SK-N-SH (cell line): ENCODE data around the gene RAVER2.

Experiments used
- CTCF ChIP-seq: fragments of 200-600 bp; sonication (generic); IDR thresholded peaks from 2 replicates; pipeline ENCODE4 v1.6.1; 2017; ENCODE audit warnings: antibody characterized with exemption, mild to moderate bottlenecking, moderate library complexity
- EZH2phosphoT487 ChIP-seq: fragments of 200-600 bp; sonication (generic); IDR thresholded peaks from 2 replicates; pipeline ENCODE4 v1.6.1; 2017; ENCODE audit warnings: low read depth, mixed run types, mild to moderate bottlenecking, antibody characterized with exemption, moderate library complexity, borderline replicate concordance
- GATA2 ChIP-seq: sonication (generic); formaldehyde crosslinking; IDR thresholded peaks from 2 replicates; pipeline ENCODE4 v1.5.0; 2020; ENCODE audit warnings: mild to moderate bottlenecking, missing genetic modification reagents
- MXI1 ChIP-seq: IDR thresholded peaks from 2 replicates; pipeline ENCODE4 v1.6.1; 2012; ENCODE audit warnings: mild to moderate bottlenecking, low read depth, low read length, improper control_type of control experiment

- TF ChIP-seq CTCF (no peak), GATA2 (CRISPR knock-in tag) (no peak), EZH2phosphoT487 (no peak), MXI1 (no peak)
These were observed 130.7 kb downstream of the RAVER2 start for GRCh38 chr1:64875606-64876005.
